ENCODE measurements around the gene C12orf76. TPM values are rescaled to one million over a fixed set of nuclear protein-coding genes. Genes with fewer than 3 reads are reported as not detected.

C12orf76 gene
- total and polyA plus RNA-seq, 2 of the 13 experiments (the other 11 are each of a cell fraction or from before 2014, with no cell fraction given): 15.8 to 38.4 TPM

DNA sequence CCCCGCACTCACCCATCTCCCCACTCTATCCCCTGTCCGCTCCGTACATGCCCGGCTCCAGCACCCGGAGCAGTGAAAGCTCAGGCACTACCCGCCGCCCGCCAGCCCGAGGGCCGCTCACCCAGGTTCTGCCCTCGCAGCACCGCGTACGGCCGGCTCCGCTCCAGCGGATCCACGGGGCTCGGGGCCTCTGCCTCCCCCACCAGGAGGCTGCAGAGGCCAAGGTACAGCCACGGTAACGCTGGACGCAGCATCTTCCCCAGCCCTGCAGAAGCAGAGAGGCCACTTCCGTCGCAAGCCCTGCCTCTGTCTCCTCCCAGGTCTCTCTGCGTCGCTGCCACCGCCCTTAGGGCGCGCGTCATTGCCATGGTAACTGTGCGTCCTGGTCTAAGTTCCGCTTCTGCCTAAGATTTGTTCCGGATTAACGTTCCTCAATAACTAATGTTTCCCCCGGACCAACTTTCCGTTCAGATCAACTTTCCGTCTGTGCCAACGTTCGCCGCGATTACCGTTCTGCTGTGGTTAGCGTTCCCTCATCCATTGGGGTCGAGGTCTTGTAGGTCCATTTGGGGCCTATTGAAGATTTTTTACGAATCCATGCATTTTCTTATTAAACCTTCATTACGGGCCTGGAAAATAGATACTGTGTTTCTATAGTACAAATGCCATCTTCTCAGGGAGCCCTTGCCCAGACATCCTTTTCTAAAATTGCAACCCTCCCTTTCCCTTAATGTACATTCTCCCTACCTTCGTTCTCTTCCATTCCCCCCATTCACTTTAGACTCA is at the start of gene C12orf76 (continued):
- TF ChIP-seq, protein P1, sequence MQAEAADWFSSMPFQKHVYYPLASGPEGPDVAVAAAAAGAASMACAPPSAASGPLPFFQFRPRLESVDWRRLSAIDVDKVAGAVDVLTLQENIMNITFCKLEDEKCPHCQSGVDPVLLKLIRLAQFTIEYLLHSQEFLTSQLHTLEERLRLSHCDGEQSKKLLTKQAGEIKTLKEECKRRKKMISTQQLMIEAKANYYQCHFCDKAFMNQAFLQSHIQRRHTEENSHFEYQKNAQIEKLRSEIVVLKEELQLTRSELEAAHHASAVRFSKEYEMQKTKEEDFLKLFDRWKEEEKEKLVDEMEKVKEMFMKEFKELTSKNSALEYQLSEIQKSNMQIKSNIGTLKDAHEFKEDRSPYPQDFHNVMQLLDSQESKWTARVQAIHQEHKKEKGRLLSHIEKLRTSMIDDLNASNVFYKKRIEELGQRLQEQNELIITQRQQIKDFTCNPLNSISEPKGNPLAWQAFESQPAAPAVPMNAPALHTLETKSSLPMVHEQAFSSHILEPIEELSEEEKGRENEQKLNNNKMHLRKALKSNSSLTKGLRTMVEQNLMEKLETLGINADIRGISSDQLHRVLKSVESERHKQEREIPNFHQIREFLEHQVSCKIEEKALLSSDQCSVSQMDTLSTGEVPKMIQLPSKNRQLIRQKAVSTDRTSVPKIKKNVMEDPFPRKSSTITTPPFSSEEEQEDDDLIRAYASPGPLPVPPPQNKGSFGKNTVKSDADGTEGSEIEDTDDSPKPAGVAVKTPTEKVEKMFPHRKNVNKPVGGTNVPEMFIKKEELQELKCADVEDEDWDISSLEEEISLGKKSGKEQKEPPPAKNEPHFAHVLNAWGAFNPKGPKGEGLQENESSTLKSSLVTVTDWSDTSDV (CRISPR knock-in tag; IDR thresholded peaks at IDR 0.05): no peak
- TF ChIP-seq, protein P2, sequence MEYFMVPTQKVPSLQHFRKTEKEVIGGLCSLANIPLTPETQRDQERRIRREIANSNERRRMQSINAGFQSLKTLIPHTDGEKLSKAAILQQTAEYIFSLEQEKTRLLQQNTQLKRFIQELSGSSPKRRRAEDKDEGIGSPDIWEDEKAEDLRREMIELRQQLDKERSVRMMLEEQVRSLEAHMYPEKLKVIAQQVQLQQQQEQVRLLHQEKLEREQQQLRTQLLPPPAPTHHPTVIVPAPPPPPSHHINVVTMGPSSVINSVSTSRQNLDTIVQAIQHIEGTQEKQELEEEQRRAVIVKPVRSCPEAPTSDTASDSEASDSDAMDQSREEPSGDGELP (IDR thresholded peaks at IDR 0.05; ENCODE audit: borderline replicate concordance, low read depth): peak; percentile 25; the same call in 1 of the 2 replicates
- TF ChIP-seq KDM1A (CRISPR knock-in tag; IDR thresholded peaks at IDR 0.05) (no peak), NR2F1 (CRISPR knock-in tag; IDR thresholded peaks at IDR 0.05) (no peak), HIVEP1 (CRISPR knock-in tag; IDR thresholded peaks at IDR 0.05) (no peak), CHD4 (IDR thresholded peaks at IDR 0.05; ENCODE audit: borderline replicate concordance, low read length) (no peak), ZNF747 (CRISPR knock-in tag; IDR thresholded peaks at IDR 0.05; ENCODE audit: borderline replicate concordance) (no peak; the same call in 1 of the 2 replicates), TOE1 (CRISPR knock-in tag; IDR thresholded peaks at IDR 0.05) (peak; percentile 66; the same call in 1 of the 2 replicates), SMAD1 (CRISPR knock-in tag; IDR thresholded peaks at IDR 0.05; ENCODE audit: borderline replicate concordance, low read depth) (0 out of 2 replicates have a peak, but pooled peaks have one; percentile 60), CENPX (CRISPR knock-in tag; IDR thresholded peaks at IDR 0.05) (no peak), FOSL1 (CRISPR knock-in tag; IDR thresholded peaks at IDR 0.05; ENCODE audit: borderline replicate concordance) (no peak), MAF1 (CRISPR knock-in tag; IDR thresholded peaks at IDR 0.05; ENCODE audit: borderline replicate concordance) (no peak; the same call in 1 of the 2 replicates)
- TF ChIP-seq, protein P3, sequence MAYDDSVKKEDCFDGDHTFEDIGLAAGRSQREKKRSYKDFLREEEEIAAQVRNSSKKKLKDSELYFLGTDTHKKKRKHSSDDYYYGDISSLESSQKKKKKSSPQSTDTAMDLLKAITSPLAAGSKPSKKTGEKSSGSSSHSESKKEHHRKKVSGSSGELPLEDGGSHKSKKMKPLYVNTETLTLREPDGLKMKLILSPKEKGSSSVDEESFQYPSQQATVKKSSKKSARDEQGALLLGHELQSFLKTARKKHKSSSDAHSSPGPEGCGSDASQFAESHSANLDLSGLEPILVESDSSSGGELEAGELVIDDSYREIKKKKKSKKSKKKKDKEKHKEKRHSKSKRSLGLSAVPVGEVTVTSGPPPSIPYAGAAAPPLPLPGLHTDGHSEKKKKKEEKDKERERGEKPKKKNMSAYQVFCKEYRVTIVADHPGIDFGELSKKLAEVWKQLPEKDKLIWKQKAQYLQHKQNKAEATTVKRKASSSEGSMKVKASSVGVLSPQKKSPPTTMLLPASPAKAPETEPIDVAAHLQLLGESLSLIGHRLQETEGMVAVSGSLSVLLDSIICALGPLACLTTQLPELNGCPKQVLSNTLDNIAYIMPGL (CRISPR knock-in tag; IDR thresholded peaks at IDR 0.05; ENCODE audit: borderline replicate concordance in 1 of 2, low read depth in 1 of 2): peak; percentile 91
- TF ChIP-seq, protein P4, sequence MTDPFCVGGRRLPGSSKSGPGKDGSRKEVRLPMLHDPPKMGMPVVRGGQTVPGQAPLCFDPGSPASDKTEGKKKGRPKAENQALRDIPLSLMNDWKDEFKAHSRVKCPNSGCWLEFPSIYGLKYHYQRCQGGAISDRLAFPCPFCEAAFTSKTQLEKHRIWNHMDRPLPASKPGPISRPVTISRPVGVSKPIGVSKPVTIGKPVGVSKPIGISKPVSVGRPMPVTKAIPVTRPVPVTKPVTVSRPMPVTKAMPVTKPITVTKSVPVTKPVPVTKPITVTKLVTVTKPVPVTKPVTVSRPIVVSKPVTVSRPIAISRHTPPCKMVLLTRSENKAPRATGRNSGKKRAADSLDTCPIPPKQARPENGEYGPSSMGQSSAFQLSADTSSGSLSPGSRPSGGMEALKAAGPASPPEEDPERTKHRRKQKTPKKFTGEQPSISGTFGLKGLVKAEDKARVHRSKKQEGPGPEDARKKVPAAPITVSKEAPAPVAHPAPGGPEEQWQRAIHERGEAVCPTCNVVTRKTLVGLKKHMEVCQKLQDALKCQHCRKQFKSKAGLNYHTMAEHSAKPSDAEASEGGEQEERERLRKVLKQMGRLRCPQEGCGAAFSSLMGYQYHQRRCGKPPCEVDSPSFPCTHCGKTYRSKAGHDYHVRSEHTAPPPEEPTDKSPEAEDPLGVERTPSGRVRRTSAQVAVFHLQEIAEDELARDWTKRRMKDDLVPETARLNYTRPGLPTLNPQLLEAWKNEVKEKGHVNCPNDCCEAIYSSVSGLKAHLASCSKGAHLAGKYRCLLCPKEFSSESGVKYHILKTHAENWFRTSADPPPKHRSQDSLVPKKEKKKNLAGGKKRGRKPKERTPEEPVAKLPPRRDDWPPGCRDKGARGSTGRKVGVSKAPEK (CRISPR knock-in tag; IDR thresholded peaks at IDR 0.05; ENCODE audit: borderline replicate concordance): peak; percentile 85; the same call in 1 of the 2 replicates
- TF ChIP-seq, protein P5, sequence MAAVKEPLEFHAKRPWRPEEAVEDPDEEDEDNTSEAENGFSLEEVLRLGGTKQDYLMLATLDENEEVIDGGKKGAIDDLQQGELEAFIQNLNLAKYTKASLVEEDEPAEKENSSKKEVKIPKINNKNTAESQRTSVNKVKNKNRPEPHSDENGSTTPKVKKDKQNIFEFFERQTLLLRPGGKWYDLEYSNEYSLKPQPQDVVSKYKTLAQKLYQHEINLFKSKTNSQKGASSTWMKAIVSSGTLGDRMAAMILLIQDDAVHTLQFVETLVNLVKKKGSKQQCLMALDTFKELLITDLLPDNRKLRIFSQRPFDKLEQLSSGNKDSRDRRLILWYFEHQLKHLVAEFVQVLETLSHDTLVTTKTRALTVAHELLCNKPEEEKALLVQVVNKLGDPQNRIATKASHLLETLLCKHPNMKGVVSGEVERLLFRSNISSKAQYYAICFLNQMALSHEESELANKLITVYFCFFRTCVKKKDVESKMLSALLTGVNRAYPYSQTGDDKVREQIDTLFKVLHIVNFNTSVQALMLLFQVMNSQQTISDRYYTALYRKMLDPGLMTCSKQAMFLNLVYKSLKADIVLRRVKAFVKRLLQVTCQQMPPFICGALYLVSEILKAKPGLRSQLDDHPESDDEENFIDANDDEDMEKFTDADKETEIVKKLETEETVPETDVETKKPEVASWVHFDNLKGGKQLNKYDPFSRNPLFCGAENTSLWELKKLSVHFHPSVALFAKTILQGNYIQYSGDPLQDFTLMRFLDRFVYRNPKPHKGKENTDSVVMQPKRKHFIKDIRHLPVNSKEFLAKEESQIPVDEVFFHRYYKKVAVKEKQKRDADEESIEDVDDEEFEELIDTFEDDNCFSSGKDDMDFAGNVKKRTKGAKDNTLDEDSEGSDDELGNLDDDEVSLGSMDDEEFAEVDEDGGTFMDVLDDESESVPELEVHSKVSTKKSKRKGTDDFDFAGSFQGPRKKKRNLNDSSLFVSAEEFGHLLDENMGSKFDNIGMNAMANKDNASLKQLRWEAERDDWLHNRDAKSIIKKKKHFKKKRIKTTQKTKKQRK (IDR thresholded peaks at IDR 0.05; ENCODE audit: low read length): no peak

Measured in HepG2 (cell line).